A673 (cell line): ENCODE results near the gene LINC00305.

Experiments used
- EZH2 ChIP-seq: fragments of 200-600 bp; sonication (generic); IDR thresholded peaks from 2 replicates; pipeline ENCODE4 v1.6.1; 2017; ENCODE audit warnings: borderline replicate concordance, low read depth, mild to moderate bottlenecking, mixed read lengths, antibody characterized with exemption, low read length; ENCODE audit not compliant: poor library complexity, severe bottlenecking
- TF ChIP-seq, protein P1 (sequence below): fragments of 300-800, 200-600 bp; sonication (generic); conservative IDR thresholded peaks from 2 replicates; pipeline ENCODE4 v1.5.1; 2017; ENCODE audit warnings: low read depth, mild to moderate bottlenecking, antibody characterized with exemption, low read length, moderate library complexity, mixed read lengths

DNA sequence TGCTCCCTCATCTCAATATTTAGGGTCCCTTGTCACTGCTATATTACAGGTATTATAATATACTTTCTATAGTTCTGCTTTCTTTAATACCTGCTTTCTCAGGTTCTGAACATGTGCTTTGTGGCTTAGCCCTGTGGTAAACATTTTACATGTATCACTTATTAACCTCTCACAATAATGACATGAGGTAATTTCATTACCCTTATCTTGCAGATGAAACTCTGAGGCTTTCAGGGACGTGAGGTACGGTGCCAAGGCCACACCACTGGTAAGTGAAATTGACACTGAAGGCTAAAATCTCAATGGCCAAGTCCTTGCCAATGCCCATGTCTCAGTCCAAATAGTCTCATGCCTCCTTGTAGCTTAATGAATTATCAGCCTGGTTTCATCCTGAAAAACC, 21.7 kb downstream of the LINC00305 start:
- TF ChIP-seq EZH2: no peak
- TF ChIP-seq, protein P1, sequence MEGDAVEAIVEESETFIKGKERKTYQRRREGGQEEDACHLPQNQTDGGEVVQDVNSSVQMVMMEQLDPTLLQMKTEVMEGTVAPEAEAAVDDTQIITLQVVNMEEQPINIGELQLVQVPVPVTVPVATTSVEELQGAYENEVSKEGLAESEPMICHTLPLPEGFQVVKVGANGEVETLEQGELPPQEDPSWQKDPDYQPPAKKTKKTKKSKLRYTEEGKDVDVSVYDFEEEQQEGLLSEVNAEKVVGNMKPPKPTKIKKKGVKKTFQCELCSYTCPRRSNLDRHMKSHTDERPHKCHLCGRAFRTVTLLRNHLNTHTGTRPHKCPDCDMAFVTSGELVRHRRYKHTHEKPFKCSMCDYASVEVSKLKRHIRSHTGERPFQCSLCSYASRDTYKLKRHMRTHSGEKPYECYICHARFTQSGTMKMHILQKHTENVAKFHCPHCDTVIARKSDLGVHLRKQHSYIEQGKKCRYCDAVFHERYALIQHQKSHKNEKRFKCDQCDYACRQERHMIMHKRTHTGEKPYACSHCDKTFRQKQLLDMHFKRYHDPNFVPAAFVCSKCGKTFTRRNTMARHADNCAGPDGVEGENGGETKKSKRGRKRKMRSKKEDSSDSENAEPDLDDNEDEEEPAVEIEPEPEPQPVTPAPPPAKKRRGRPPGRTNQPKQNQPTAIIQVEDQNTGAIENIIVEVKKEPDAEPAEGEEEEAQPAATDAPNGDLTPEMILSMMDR: no peak
